Measurements from ENCODE around the gene RSPH1. TPM values are rescaled to one million over a fixed set of nuclear protein-coding genes. Genes with fewer than 3 reads are reported as not detected.

The RSPH1 gene
- total and polyA plus RNA-seq, 7 donors: 0.08 to 0.29 TPM; not detected in 5

GRCh38 chr21:42453986-42454570 is 41.9 kb downstream of the RSPH1 start:
- ATAC-seq (no peak), DNase-seq (no peak)
- WGBS, 3 donors: 53 to 66% (median 60%) methylated on average over 19 of the region's 19 CpGs
- Histone ChIP-seq H3K9me3 (no peaks in the 10 kb centered on the region), H3K27ac (no peak overlapping the region), H3K4me1 (no peaks in the 10 kb centered on the region), H3K36me3 (ENCODE audit: insufficient read depth in 1 of 2, low read depth in 1 of 2) (no peaks in the 10 kb centered on the region), H3K27me3 (ENCODE audit: insufficient read depth in 3 of 3, low read length in 2 of 3) (peaks cover 0 to 15% (median 2%) of the 10 kb centered on the region in 3 donors), H3K4me3 (no peak overlapping the region)
- intact Hi-C loops (cut with DNase I): loop anchor here in 1 of 2 donors (5.0 kb wide), 1 partner anchor 307 kb away; no protein-coding TSS in a partner anchor
- TF ChIP-seq CTCF (IDR thresholded peaks at IDR 0.05): no peak

GRCh38 chr21:42453224-42453985 is 42.6 kb downstream of the RSPH1 start:
- no peak for ATAC-seq
- Histone ChIP-seq H3K9me3 (no peaks in the 10 kb centered on the region), H3K27me3 (ENCODE audit: insufficient read depth in 3 of 3, low read length in 2 of 3) (peaks cover 0 to 15% (median 2%) of the 10 kb centered on the region in 3 donors), H3K27ac (no peak overlapping the region), H3K36me3 (ENCODE audit: insufficient read depth in 1 of 2, low read depth in 1 of 2) (no peaks in the 10 kb centered on the region), H3K4me3 (no peak overlapping the region), H3K4me1 (no peaks in the 10 kb centered on the region)
- intact Hi-C loops (cut with DNase I): loop anchor here in 1 of 2 donors (5.0 kb wide), 1 partner anchor 306 kb away; no protein-coding TSS in a partner anchor
- no peak for TF ChIP-seq CTCF (IDR thresholded peaks at IDR 0.05)
- peak in 1 of 2 donors; percentile 41 for DNase-seq
- 36 to 49% (median 43%) methylated on average over 18 of the region's 18 CpGs for WGBS, 3 donors

- Histone ChIP-seq H3K9me3 (no peaks in the 10 kb centered on the region), H3K27ac (no peak overlapping the region), H3K36me3 (ENCODE audit: insufficient read depth in 1 of 2, low read depth in 1 of 2) (no peaks in the 10 kb centered on the region), H3K27me3 (ENCODE audit: insufficient read depth in 3 of 3, low read length in 2 of 3) (peaks cover 0 to 15% (median 2%) of the 10 kb centered on the region in 3 donors), H3K4me3 (no peak overlapping the region), H3K4me1 (no peaks in the 10 kb centered on the region)
- ATAC-seq: no peak
- no peak for DNase-seq
- intact Hi-C loops (cut with DNase I): loop anchor here in 1 of 2 donors (5.0 kb wide), 1 partner anchor 305 kb away; no protein-coding TSS in a partner anchor
- WGBS, 3 donors: 80 to 87% (median 80%) methylated on average over 22 of the region's 22 CpGs
- no peak for TF ChIP-seq CTCF (IDR thresholded peaks at IDR 0.05)
These were observed 43.4 kb downstream of the RSPH1 start for GRCh38 chr21:42452401-42453223.

DNA sequence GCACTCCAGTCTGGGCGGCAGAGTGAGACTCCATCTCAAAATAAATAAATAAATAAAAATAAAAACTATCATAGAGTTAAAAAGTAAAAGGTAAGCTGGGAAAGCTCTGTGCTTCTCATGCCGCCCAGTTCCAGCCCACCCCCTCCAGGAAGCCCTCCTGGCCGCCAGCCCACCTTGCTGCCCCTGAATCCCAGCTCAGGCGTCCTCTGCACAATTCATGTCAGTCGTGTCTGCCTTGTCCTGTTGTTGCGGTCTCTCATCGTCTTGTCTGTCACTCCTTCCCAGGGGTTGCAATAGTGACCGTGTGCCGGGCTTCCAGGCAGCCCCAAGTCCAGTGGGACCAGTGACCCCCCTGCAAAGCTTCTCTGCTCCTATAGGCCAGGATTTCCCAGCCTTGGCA is 44.1 kb downstream of the RSPH1 start:
- TF ChIP-seq CTCF (IDR thresholded peaks at IDR 0.05): no peak

More for the DNA sequence above, 44.1 kb downstream of the RSPH1 start:
- Histone ChIP-seq H3K27me3 (ENCODE audit: insufficient read depth in 3 of 3, low read length in 2 of 3) (peaks cover 0 to 15% (median 2%) of the 10 kb centered on the region in 3 donors), H3K36me3 (ENCODE audit: insufficient read depth in 1 of 2, low read depth in 1 of 2) (no peaks in the 10 kb centered on the region), H3K9me3 (no peaks in the 10 kb centered on the region), H3K4me3 (no peak overlapping the region), H3K27ac (no peak overlapping the region), H3K4me1 (no peaks in the 10 kb centered on the region)
- WGBS, 3 donors: 88 to 94% (median 91%) methylated on average over 9 of the region's 9 CpGs
- intact Hi-C loops (cut with DNase I): loop anchor here in 1 of 2 donors (5.0 kb wide), 1 partner anchor 305 kb away; no protein-coding TSS in a partner anchor
- ATAC-seq (no peak), DNase-seq (no peak)
